WTC11 (cell line): ENCODE results near the gene CDC20B. TPM values are rescaled to one million over a fixed set of nuclear protein-coding genes. Genes with fewer than 3 reads are reported as not detected.

Experiments
- ATAC-seq: fragments of 200-7000 bp; cut with Tn5 transposase; 2 replicates; pipeline ENCODE4 v1.10.0; 2021; ENCODE audit warnings: mild to moderate bottlenecking, moderate library complexity
- CTCF ChIA-PET: fragments of 300-600 bp; sonication (Branson Sonifier 250); formaldehyde crosslinking; loops from one replicate; lab custom pipeline; 2021; ENCODE audit warnings: antibody characterized with exemption; lab: Charles Lee
- POLR2A ChIA-PET: fragments of 350-600 bp; sonication (Branson Sonifier 250); formaldehyde crosslinking; loops from one replicate; lab custom pipeline; 2021; ENCODE audit warnings: antibody characterized with exemption; lab: Charles Lee
- DNase-seq: peaks from one replicate; pipeline ENCODE4 v3.0.0; 2021; ENCODE audit warnings: low spot score
- H3K27ac Mint-ChIP-seq: 2 replicates; pipeline ENCODE4 v1.8.0; 2021; ENCODE audit warnings: mixed read lengths
- H3K27me3 Mint-ChIP-seq: 2 replicates; pipeline ENCODE4 v1.8.0; 2021; ENCODE audit warnings: low read depth, mild to moderate bottlenecking, moderate library complexity, mixed read lengths
- H3K36me3 Mint-ChIP-seq: 2 replicates; pipeline ENCODE4 v1.8.0; 2021; ENCODE audit warnings: mixed read lengths
- H3K4me1 Mint-ChIP-seq: 2 replicates; pipeline ENCODE4 v1.8.0; 2022; ENCODE audit warnings: mixed read lengths
- H3K4me3 Mint-ChIP-seq: 2 replicates; pipeline ENCODE4 v1.8.0; 2021; ENCODE audit warnings: mild to moderate bottlenecking, moderate library complexity, mixed read lengths
- H3K9me3 Mint-ChIP-seq: 2 replicates; pipeline ENCODE4 v1.8.0; 2021; ENCODE audit warnings: mixed read lengths
- CBFB ChIP-seq: sonication (generic); formaldehyde crosslinking; IDR thresholded peaks from 2 replicates; pipeline ENCODE4 v1.8.1; 2022; ENCODE audit warnings: mild to moderate bottlenecking, low read depth, missing genetic modification reagents
- CREB1 ChIP-seq: sonication (generic); formaldehyde crosslinking; IDR thresholded peaks from 2 replicates; pipeline ENCODE4 v1.8.0; 2023; ENCODE audit warnings: mild to moderate bottlenecking, missing genetic modification reagents
- ESRRA ChIP-seq: sonication (generic); formaldehyde crosslinking; IDR thresholded peaks from 2 replicates; pipeline ENCODE4 v1.8.1; 2022; ENCODE audit warnings: mild to moderate bottlenecking, missing genetic modification reagents, borderline replicate concordance
- MXD4 ChIP-seq: fragments of 250-450 bp; sonication (Bioruptor Pico); IDR thresholded peaks from 2 replicates; pipeline ENCODE4 v1.8.0; 2021; ENCODE audit warnings: mild to moderate bottlenecking, moderate library complexity, borderline replicate concordance
- NFATC4 ChIP-seq: fragments of 250-450 bp; sonication (Bioruptor Pico); IDR thresholded peaks from 2 replicates; pipeline ENCODE4 v1.9.0; 2021; ENCODE audit warnings: mild to moderate bottlenecking
- NFE2L1 ChIP-seq: sonication (generic); formaldehyde crosslinking; IDR thresholded peaks from 2 replicates; pipeline ENCODE4 v1.8.1; 2023; ENCODE audit warnings: missing genetic modification reagents
- NR2C2 ChIP-seq: sonication (generic); formaldehyde crosslinking; IDR thresholded peaks from 2 replicates; pipeline ENCODE4 v1.8.0; 2022; ENCODE audit warnings: mild to moderate bottlenecking, missing genetic modification reagents
- NR3C1 ChIP-seq: sonication (generic); formaldehyde crosslinking; conservative IDR thresholded peaks from 2 replicates; pipeline ENCODE4 v1.8.1; 2023; ENCODE audit warnings: low read depth, mild to moderate bottlenecking, missing genetic modification reagents
- SMAD4 ChIP-seq: sonication (generic); formaldehyde crosslinking; IDR thresholded peaks from 2 replicates; pipeline ENCODE4 v1.8.0; 2022; ENCODE audit warnings: mild to moderate bottlenecking, missing genetic modification reagents
- SOX15 ChIP-seq: fragments of 250-450 bp; sonication (Bioruptor Pico); IDR thresholded peaks from 2 replicates; pipeline ENCODE4 v1.9.0; 2021; ENCODE audit warnings: mild to moderate bottlenecking
- TCF7 ChIP-seq: sonication (generic); formaldehyde crosslinking; IDR thresholded peaks from 2 replicates; pipeline ENCODE4 v1.8.0; 2022; ENCODE audit warnings: mild to moderate bottlenecking, low read depth, missing genetic modification reagents, moderate library complexity
- TP53 ChIP-seq: sonication (generic); formaldehyde crosslinking; IDR thresholded peaks from 2 replicates; pipeline ENCODE4 v1.8.1; 2023; ENCODE audit warnings: mild to moderate bottlenecking, missing genetic modification reagents
- ZNF138 ChIP-seq: sonication (generic); formaldehyde crosslinking; conservative IDR thresholded peaks from 2 replicates; pipeline ENCODE4 v1.8.1; 2022; ENCODE audit warnings: mild to moderate bottlenecking, moderate library complexity, missing genetic modification reagents
- ZNF232 ChIP-seq: sonication (generic); formaldehyde crosslinking; IDR thresholded peaks from 2 replicates; pipeline ENCODE4 v1.8.0; 2022; ENCODE audit warnings: mild to moderate bottlenecking, missing genetic modification reagents
- ZNF317 ChIP-seq: sonication (generic); formaldehyde crosslinking; IDR thresholded peaks from 2 replicates; pipeline ENCODE4 v1.8.1; 2023; ENCODE audit warnings: low read depth, mild to moderate bottlenecking, moderate library complexity, missing genetic modification reagents, borderline replicate concordance
- total RNA-seq: library from RNA; stranded (reverse); gene quantifications from 3 replicates; pipeline ENCODE4 v1.2.3, GENCODE V29; 2021
- TF ChIP-seq, protein P1 (sequence below): fragments of 250-450 bp; sonication (Bioruptor Pico); IDR thresholded peaks from 2 replicates; pipeline ENCODE4 v1.9.0; 2021; ENCODE audit warnings: mild to moderate bottlenecking
- TF ChIP-seq, protein P2 (sequence below): fragments of 250-450 bp; sonication (Bioruptor Pico); conservative IDR thresholded peaks from 2 replicates; pipeline ENCODE4 v1.9.0; 2021; ENCODE audit warnings: mild to moderate bottlenecking
- TF ChIP-seq, protein P3 (sequence below): fragments of 200-600 bp; IDR thresholded peaks from 2 replicates; pipeline ENCODE4 v1.8.0; 2022; ENCODE audit warnings: antibody characterized with exemption
- TF ChIP-seq, protein P4 (sequence below): sonication (generic); formaldehyde crosslinking; IDR thresholded peaks from 2 replicates; pipeline ENCODE4 v1.8.1; 2023; ENCODE audit warnings: mild to moderate bottlenecking, missing genetic modification reagents, borderline replicate concordance
- TF ChIP-seq, protein P5 (sequence below): fragments of 250-450 bp; sonication (Bioruptor Pico); IDR thresholded peaks from 2 replicates; pipeline ENCODE4 v2.1.2; 2022; ENCODE audit warnings: mild to moderate bottlenecking, moderate library complexity
- TF ChIP-seq, protein P6 (sequence below): sonication (generic); formaldehyde crosslinking; IDR thresholded peaks from 2 replicates; pipeline ENCODE4 v1.8.1; 2022; ENCODE audit warnings: mild to moderate bottlenecking, missing genetic modification reagents, moderate library complexity, borderline replicate concordance
- TF ChIP-seq, protein P7 (sequence below): sonication (generic); formaldehyde crosslinking; IDR thresholded peaks from 2 replicates; pipeline ENCODE4 v1.8.1; 2022; ENCODE audit warnings: low read depth, missing genetic modification reagents, borderline replicate concordance

CDC20B gene
- total RNA-seq, 1 experiment from 2014 or later = not detected

DNA sequence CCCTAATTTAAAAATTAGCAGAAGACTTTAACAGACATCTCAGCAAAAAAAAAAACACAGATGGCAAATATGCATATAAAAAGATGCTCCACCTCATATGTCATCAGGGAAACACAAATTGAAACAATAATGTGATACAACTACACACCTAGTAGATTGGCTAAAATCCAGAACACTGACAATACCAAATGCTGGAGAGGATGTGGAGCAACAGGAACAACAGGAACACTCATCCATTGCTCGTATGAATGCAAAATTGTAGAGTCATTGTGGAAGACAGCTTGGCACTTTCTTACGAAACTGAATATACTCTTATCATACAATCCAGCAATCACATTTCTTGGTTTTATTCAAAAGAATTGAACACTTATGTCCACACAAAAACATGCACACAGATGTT lies 32.0 kb upstream of the CDC20B start:
- ATAC-seq (no peak), DNase-seq (no peak)
- no peak overlapping the region for H3K27ac Mint-ChIP-seq
- no peak overlapping the region for H3K4me3 Mint-ChIP-seq
- no peaks in the 10 kb centered on the region for H3K36me3 Mint-ChIP-seq
- H3K27me3 Mint-ChIP-seq = peaks cover 41% of the 10 kb centered on the region
- no peak for TF ChIP-seq ZNF317 (CRISPR knock-in tag)
- TF ChIP-seq NFATC4 = no peak
- no peak for TF ChIP-seq CBFB
- no peak for TF ChIP-seq MXD4 (CRISPR knock-in tag)
- TF ChIP-seq, protein P1, sequence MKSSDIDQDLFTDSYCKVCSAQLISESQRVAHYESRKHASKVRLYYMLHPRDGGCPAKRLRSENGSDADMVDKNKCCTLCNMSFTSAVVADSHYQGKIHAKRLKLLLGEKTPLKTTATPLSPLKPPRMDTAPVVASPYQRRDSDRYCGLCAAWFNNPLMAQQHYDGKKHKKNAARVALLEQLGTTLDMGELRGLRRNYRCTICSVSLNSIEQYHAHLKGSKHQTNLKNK (CRISPR knock-in tag) = no peak
- TF ChIP-seq, protein P2, sequence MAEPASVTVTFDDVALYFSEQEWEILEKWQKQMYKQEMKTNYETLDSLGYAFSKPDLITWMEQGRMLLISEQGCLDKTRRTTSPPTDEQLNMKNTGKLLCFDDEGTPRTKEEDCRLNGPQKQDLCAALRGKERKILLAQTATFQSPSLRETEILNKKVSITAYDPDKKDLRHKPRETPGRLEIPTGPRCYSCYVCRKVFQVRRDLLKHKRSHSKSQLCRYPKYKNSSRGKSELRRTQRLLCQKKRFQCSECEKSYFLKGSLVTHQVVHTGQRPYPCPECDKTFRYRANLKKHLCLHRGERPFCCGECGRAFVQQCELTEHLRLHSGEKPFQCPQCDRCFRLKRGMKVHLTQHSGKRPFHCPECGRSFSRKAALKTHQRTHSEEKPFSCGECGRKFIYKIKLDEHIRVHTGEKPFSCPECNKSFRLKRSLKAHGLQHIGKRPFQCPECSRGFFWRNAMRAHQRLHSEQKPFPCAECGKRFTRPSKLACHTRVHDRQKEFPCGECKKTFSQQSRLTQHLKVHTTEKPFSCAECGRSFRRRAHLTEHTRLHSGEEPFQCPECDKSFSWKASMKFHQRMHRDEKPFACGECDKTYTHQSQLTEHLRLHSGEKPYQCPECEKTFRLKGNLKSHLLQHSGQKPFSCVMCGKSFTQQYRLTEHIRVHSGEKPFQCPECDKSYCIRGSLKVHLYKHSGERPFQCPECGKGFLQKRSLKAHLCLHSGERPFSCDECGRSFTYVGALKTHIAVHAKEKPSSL (CRISPR knock-in tag) = no peak
- TF ChIP-seq NFE2L1 = no peak
- TF ChIP-seq NR3C1 (CRISPR knock-in tag) = no peak
- TF ChIP-seq, protein P3, sequence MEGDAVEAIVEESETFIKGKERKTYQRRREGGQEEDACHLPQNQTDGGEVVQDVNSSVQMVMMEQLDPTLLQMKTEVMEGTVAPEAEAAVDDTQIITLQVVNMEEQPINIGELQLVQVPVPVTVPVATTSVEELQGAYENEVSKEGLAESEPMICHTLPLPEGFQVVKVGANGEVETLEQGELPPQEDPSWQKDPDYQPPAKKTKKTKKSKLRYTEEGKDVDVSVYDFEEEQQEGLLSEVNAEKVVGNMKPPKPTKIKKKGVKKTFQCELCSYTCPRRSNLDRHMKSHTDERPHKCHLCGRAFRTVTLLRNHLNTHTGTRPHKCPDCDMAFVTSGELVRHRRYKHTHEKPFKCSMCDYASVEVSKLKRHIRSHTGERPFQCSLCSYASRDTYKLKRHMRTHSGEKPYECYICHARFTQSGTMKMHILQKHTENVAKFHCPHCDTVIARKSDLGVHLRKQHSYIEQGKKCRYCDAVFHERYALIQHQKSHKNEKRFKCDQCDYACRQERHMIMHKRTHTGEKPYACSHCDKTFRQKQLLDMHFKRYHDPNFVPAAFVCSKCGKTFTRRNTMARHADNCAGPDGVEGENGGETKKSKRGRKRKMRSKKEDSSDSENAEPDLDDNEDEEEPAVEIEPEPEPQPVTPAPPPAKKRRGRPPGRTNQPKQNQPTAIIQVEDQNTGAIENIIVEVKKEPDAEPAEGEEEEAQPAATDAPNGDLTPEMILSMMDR = no peak
- no peak for TF ChIP-seq ESRRA (CRISPR knock-in tag)
- TF ChIP-seq CREB1 = no peak
- ChIA-PET CTCF (no interaction called here), POLR2A (no interaction called here)
- no peaks in the 10 kb centered on the region for H3K9me3 Mint-ChIP-seq
- H3K4me1 Mint-ChIP-seq = no peaks in the 10 kb centered on the region

DNA sequence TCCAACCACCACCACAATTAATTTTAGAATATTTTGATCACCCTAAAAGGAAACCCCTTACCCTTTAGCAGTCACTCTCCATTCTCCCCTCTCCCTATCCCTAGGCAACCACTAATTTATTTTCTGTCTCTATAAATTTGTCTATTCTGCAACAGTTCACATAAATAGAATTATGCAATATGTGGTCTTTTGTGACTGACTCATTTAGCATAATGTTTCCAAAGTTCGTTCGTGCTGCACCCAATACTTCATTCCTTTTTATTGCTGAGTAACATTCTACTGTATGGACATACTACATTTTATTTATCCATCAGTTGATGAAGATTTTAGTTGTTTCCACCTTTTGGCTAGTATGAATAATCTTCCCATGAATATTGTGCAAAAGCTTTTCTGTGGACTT lies 18.2 kb upstream of the CDC20B start:
- CTCF ChIA-PET = interaction anchor here (1.6 kb wide), 1 partner anchor 28 kb away, joined by 4 read pairs; no protein-coding TSS in a partner anchor
- no peaks in the 10 kb centered on the region for H3K36me3 Mint-ChIP-seq
- no peaks in the 10 kb centered on the region for H3K9me3 Mint-ChIP-seq
- no peak for TF ChIP-seq ZNF138 (CRISPR knock-in tag)
- TF ChIP-seq ZNF232 (CRISPR knock-in tag) = no peak
- TF ChIP-seq, protein P4, sequence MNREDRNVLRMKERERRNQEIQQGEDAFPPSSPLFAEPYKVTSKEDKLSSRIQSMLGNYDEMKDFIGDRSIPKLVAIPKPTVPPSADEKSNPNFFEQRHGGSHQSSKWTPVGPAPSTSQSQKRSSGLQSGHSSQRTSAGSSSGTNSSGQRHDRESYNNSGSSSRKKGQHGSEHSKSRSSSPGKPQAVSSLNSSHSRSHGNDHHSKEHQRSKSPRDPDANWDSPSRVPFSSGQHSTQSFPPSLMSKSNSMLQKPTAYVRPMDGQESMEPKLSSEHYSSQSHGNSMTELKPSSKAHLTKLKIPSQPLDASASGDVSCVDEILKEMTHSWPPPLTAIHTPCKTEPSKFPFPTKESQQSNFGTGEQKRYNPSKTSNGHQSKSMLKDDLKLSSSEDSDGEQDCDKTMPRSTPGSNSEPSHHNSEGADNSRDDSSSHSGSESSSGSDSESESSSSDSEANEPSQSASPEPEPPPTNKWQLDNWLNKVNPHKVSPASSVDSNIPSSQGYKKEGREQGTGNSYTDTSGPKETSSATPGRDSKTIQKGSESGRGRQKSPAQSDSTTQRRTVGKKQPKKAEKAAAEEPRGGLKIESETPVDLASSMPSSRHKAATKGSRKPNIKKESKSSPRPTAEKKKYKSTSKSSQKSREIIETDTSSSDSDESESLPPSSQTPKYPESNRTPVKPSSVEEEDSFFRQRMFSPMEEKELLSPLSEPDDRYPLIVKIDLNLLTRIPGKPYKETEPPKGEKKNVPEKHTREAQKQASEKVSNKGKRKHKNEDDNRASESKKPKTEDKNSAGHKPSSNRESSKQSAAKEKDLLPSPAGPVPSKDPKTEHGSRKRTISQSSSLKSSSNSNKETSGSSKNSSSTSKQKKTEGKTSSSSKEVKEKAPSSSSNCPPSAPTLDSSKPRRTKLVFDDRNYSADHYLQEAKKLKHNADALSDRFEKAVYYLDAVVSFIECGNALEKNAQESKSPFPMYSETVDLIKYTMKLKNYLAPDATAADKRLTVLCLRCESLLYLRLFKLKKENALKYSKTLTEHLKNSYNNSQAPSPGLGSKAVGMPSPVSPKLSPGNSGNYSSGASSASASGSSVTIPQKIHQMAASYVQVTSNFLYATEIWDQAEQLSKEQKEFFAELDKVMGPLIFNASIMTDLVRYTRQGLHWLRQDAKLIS (CRISPR knock-in tag) = no peak
- no peak for TF ChIP-seq SMAD4 (CRISPR knock-in tag)
- TF ChIP-seq TCF7 = no peak
- TF ChIP-seq NR2C2 (CRISPR knock-in tag) = no peak
- TF ChIP-seq, protein P5, sequence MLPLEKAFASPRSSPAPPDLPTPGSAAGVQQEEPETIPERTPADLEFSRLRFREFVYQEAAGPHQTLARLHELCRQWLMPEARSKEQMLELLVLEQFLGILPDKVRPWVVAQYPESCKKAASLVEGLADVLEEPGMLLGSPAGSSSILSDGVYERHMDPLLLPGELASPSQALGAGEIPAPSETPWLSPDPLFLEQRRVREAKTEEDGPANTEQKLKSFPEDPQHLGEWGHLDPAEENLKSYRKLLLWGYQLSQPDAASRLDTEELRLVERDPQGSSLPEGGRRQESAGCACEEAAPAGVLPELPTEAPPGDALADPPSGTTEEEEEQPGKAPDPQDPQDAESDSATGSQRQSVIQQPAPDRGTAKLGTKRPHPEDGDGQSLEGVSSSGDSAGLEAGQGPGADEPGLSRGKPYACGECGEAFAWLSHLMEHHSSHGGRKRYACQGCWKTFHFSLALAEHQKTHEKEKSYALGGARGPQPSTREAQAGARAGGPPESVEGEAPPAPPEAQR (CRISPR knock-in tag) = no peak
- TF ChIP-seq, protein P3 = no peak
- no peak for TF ChIP-seq CBFB
- TF ChIP-seq, protein P6, sequence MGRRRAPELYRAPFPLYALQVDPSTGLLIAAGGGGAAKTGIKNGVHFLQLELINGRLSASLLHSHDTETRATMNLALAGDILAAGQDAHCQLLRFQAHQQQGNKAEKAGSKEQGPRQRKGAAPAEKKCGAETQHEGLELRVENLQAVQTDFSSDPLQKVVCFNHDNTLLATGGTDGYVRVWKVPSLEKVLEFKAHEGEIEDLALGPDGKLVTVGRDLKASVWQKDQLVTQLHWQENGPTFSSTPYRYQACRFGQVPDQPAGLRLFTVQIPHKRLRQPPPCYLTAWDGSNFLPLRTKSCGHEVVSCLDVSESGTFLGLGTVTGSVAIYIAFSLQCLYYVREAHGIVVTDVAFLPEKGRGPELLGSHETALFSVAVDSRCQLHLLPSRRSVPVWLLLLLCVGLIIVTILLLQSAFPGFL (CRISPR knock-in tag) = no peak
- no peak for TF ChIP-seq TP53 (CRISPR knock-in tag)
- TF ChIP-seq, protein P7, sequence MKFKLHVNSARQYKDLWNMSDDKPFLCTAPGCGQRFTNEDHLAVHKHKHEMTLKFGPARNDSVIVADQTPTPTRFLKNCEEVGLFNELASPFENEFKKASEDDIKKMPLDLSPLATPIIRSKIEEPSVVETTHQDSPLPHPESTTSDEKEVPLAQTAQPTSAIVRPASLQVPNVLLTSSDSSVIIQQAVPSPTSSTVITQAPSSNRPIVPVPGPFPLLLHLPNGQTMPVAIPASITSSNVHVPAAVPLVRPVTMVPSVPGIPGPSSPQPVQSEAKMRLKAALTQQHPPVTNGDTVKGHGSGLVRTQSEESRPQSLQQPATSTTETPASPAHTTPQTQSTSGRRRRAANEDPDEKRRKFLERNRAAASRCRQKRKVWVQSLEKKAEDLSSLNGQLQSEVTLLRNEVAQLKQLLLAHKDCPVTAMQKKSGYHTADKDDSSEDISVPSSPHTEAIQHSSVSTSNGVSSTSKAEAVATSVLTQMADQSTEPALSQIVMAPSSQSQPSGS (CRISPR knock-in tag) = no peak
- no peak for TF ChIP-seq SOX15 (CRISPR knock-in tag)

More for the DNA sequence above, 18.2 kb upstream of the CDC20B start:
- DNase-seq (no peak), ATAC-seq (no peak)
- no peaks in the 10 kb centered on the region for H3K4me1 Mint-ChIP-seq
- POLR2A ChIA-PET = no interaction called here
- H3K4me3 Mint-ChIP-seq = no peak overlapping the region
- H3K27me3 Mint-ChIP-seq = peaks cover 33% of the 10 kb centered on the region
- no peak overlapping the region for H3K27ac Mint-ChIP-seq
